NCI-H774 (cell line): ENCODE results near the gene CES2.

ENCODE experiments used
- DNase-seq: peaks from one replicate; lab custom pipeline; 2025; lab: John Stamatoyannopoulos, UW

The CES2 gene

DNA sequence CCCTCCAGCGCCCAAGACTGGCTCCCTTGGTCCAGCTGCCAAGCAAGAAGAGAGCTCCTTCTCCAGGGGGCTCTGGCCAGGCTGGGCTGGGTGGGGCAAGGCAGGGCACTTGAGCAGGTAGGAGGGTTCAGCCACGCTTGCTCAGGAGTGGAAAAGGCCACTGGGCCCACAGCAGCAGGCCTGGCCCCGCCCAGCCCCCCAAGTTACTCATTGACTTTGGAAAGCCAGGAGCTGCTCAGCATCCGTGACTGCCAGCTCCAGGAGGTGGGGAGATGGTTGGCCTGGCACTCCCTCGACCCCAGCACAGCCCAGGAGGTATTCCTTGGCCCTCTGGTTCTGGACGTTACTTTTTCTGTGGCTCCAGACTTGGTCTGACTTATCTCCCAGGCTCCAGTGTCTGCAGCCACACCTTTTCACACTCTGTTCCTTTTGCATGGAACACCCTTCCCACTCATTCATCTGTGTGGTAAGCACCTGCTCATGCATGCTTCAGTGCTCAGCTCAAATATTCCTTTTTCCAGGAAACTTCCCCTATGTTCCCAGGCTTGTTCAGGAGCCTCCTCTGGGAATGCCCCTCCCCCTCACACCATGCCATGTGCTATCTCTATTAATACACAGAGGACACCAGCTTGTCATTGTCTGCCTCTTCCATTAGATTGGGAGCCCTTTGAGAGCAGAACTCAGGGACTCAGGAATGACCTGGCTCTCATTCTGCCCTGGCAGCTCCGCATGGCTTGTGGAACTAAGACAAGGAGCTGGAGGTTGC, 16.3 kb upstream of the CES2 start, which contains the start of gene CDH16:
Gene CDH16, minus strand, starts transcription at position 83 of the 766 bp plus-strand sequence. CDS start 820 bp downstream, outside the sequence.
- no peak for DNase-seq

- DNase-seq, result no peak
These were observed 15.6 kb upstream of the CES2 start for GRCh38 chr16:66919569-66920298.

- DNase-seq, result no peak
These were observed 15.1 kb upstream of the CES2 start for GRCh38 chr16:66920299-66920590.

DNA sequence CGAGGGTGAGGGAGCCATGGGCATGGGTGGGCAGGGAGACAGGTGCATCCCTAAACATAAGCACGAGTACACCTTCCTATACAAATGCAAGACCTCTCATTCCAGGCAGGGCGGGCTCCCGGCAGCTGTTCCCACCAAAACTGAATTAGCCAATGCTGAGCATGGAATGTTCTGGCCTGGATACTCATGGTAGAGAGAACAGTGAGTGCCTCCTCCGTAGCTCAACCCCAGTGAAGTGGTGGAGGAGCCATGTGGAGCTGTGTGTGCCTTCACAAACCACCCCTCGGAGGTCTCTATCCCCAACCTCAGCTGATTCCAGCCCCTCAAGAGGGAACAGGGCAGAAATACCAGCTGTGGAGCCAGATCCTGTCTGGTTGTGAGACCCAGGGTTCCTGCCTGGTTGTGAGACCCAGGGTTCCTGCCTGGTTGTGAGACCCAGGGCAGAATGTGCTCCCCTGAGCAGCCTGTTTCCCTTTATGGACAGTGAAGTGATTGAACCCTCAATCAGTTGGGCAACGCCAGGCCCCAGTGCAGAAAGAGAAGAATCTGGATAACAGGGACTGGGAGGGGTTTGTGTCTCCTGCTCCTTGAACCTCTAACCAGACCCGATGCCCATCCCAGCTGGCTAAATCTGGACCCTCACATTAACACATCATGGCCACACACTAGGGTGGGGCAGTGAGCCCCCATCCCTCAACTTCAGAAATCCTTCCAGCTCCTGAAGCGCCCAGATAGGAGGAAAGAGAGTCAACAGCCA, 14.2 kb upstream of the CES2 start:
- no peak for DNase-seq

- no peak for DNase-seq
These were observed 13.4 kb upstream of the CES2 start for GRCh38 chr16:66921729-66922450.

- no peak for DNase-seq
These were observed 12.0 kb upstream of the CES2 start for GRCh38 chr16:66923247-66923731.

DNA sequence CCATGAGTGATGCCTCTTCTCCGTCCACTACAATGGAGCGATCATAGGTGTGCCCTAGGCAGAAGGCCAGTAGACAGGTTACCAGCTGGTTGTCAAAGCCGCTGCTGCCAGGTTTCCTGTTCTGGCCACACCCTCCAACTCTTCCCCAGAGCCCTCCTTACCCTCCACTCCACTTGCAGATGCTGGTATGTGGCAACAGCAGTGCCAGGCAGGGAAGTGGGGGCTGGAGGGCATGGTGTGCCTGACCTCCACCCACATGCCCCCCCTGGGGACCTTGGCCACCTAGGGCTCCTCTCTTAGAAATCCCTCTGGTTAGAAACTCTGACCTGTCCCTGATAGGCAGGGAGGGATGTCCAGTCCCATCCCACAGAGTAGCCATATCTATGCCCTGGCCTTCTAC, 11.4 kb upstream of the CES2 start:
- DNase-seq, result no peak

DNA sequence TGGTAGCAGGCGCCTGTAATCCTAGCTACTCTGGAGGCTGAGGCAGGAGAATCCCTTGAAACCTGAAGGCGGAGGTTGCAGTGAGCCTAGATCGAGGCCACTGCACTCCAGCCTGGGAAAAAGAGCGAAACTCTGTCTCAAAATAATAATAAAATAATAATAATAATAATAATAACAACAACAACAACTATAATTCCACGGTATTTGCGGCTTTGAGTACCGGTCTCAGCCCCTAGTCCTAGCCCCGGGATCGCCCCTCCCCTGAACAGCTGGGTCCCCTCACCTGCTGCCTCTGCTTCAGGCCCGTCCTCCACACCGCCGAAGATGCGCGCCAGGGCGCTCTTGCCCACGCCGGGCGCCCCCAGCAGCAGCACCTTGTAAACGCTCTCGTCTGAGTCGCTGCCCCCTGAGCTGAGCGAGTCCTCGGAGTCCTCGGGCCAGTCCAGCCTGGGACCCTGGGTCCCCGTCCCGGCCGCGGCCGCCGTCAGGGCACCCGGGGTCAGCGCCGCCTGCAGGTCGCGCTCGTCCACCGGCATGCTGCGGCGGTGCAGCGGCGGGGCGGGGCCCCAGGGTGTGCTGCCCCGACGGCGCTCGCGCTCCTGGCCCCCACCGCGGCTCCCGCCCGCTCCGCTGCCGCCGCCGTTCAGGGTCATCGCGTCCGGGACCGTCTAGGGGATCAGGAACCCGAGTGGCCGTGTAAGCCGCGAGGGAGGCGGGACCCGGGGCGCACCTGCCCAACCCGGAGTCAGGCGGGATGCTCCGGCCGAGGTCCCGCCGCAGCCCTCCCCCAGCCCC, 10.6 kb upstream of the CES2 start:
- no peak for DNase-seq

- DNase-seq, result no peak
These were observed 9.9 kb upstream of the CES2 start, which contains the start of gene RRAD for GRCh38 chr16:66925322-66925840. Gene RRAD, minus strand, starts transcription at chr16:66925535. Its CDS starts 356 bp downstream, at chr16:66925179.

GRCh38 chr16:66926171-66926947, 9.0 kb upstream of the CES2 start:
- no peak for DNase-seq

DNA sequence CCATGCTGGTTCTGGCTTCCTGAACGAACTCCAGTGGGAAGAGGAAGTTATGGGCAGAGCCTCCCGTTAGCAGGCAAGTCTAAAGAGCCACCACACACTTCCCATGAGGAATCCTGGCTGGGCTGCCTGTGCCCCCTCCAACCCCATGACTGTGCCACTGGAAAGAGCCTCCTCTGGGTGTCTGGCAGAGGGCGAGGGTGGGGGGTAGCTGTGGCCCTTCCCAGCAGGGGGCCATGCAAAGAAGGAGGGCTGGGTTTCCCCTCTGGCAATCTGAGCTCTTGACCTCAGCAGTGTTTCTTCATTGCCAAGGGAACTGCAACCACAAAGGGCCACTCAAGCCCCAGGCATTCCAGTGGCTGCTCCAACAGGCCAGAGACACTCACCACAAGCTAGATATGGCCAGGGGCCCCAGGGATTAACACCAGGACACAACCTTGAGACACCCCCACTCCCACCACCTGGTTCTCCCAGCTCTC, 8.3 kb upstream of the CES2 start:
- DNase-seq, result no peak

DNA sequence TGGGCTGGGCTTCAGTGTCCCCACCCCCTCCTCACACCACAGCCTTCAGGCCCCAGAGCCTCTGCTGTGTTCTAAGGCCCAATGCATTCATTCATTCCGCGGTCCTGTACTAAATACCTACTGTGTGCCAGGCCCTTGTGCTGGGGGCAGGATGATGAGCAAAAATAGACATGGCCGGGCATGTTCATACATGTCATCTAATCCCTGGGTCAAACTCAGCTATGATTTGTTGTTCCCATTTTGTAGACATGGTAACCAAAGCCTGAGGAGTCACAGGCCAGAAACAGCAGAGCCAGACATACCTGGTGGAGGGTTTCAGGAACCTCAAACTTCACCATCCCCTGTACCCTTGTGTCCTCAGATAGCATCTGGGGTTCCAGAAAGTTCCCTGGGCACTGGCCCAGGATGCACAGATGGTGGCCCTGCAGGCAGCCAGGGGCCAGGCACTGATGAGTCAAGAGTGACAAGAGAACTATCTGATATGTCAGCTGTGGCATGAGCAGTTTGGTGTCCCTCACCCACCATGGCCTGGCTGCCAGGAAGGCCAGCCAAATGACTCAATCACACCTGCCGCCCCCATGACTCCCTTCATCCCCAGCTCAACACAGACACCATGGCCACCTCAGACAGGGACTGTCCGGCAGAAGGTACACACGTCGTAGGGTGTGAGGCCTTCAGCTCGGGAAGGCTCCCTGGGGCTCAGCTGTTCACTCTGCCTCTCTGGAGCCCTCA, 7.2 kb upstream of the CES2 start:
- no peak for DNase-seq

GRCh38 chr16:66928702-66929388, 6.5 kb upstream of the CES2 start:
- DNase-seq, result no peak

DNA sequence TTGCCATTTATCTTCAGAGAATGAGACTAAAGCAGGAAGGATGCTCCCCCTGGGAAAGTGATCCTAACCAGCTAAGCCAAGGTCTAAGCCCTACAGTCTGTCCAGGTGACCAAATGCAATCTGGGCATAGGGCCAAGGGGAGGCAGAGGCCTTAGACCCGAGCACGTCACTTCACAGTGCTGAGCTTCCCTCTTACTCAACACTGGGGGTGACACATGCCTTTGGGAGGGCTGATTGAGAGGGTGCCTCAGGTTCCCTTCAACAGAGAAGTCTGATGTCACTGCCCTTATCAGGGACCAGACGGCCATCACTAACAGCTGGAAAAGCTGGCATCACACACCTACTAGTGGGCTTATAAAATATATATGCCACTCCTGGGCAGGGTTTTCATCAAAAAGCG, 5.1 kb upstream of the CES2 start:
- no peak for DNase-seq

DNA sequence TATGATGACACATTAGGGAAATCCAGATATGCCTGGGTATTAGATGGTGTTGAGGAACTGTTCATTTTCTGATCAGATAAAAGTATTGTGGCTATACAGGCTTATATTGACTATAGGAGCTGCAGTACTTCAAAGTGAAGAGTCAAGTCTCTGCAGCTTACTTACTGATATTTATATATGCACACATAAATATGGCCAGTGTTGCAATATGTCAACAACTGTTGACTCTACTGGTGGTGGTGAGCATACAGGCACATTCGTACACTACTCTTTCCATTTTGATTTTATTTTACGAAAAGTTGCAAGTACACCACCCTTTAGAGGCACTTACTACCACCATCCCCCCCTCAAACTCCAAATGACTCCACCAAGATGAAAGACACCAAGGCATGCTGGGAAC, 3.7 kb upstream of the CES2 start:
- DNase-seq, result no peak

GRCh38 chr16:66932076-66932475, 3.2 kb upstream of the CES2 start:
- DNase-seq, result no peak

DNA sequence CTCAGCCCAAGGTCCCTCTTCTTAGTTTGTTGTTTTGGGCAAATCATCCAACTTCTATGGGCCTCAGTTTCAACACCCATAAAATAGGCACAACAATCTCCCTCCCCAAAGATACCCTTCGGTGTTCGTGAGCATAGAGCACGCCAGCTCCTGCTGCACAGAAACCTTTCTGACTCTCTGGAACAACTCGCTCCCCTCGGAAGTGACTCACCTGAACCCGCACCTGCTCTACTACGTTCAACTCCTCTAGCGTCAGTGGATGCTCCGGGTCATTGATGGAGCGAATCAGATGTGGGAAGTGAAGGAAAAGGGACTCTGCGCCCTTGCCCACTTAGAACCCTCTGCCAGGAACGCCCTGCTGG, 1.6 kb upstream of the CES2 start:
- no peak for DNase-seq

- peak; percentile 42 for DNase-seq
These were observed 1.0 kb upstream of the CES2 start, which contains the start of gene CIAO2B for GRCh38 chr16:66934138-66934838. Gene CIAO2B, minus strand, starts transcription at chr16:66934402. Its CDS starts 38 bp downstream, at chr16:66934364.
